Peyer's patch (tissue), 4 donors: ENCODE measurements around the gene COL4A1. TPM values are rescaled to one million over a fixed set of nuclear protein-coding genes. Genes with fewer than 3 reads are reported as not detected.
A peak's percentile ranks its signal among the peaks of the same experiment; 100 is the strongest.

Experiments
- DNase-seq, 3 donors: peaks; one replicate each; pipeline ENCODE4 v3.0.0-alpha.2; 2017 to 2019
- H3K27ac ChIP-seq, 4 donors: fragments of 200-600 bp; sonication (generic); one replicate each; pipeline ENCODE4 v1.5.1; 2016 to 2019
- H3K27me3 ChIP-seq, 2 donors: fragments of 200-600 bp; sonication (generic); one replicate each; pipeline ENCODE4 v1.5.1; 2019
- H3K36me3 ChIP-seq, 3 donors: fragments of 200-600 bp; sonication (generic); one replicate each; pipeline ENCODE4 v1.5.1; 2016 to 2019
- H3K4me1 ChIP-seq, 4 donors: fragments of 200-600 bp; sonication (generic); one replicate each; pipeline ENCODE4 v1.5.1; 2016 to 2019
- H3K4me3 ChIP-seq, 4 donors: fragments of 200-600 bp; sonication (generic); 1 replicate in 3 of 4; 2 replicates in 1 of 4; pipeline ENCODE4 v1.5.1; 2016 to 2019; ENCODE audit warnings: mild to moderate bottlenecking in 1 of 4
- H3K9me3 ChIP-seq, 4 donors: fragments of 200-600 bp; sonication (generic); one replicate each; pipeline ENCODE4 v1.5.1; 2016 to 2019; ENCODE audit warnings: mild to moderate bottlenecking in 1 of 4
- POLR2A ChIP-seq, 2 donors: fragments of 450-650 bp; IDR thresholded peaks; one replicate each; pipeline ENCODE4 v1.5.1; 2017; ENCODE audit warnings: antibody characterized with exemption in 2 of 2, mild to moderate bottlenecking in 2 of 2, moderate library complexity in 2 of 2
- total RNA-seq, 4 donors: library from RNA; depleted of rRNA; stranded (reverse); fragments of >200 nt; gene quantifications; one replicate each; pipeline ENCODE4 v1.1.0, GENCODE V29; 2016
- TF ChIP-seq, protein P1 (sequence below), 6 experiments: fragments of 450-650 bp in 4 of 6; fragments of 200-600 bp in 2 of 6; sonication (generic) in 1 of 6; IDR thresholded peaks; one replicate each; pipeline ENCODE4 v1.5.1; 2017 to 2019; ENCODE audit warnings: antibody characterized with exemption in 6 of 6, mild to moderate bottlenecking in 3 of 6, moderate library complexity in 1 of 6

The COL4A1 gene
- total RNA-seq, 4 donors from 2014 or later: 28.0 to 69.3 (median 36.3) TPM

DNA sequence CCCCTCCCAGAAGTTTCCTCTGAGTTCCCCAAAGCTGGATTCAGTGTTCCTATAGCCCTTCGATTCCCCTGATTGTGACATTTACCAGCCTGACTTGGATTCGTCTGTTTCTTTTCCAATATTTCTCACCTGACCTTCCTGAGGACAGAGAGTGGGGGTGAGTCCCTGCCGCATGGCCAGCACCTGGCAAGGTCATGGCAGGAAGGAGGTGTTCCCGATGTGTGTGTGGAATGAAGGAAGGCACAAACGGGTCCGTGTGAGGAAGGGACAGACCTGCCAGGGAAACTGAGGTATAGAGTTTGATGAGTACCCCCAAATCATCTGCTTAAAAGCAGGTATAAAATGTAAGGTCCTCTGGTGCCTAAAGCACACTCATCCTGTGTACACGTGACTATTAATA is 3.3 kb downstream of the COL4A1 start:
- H3K36me3 ChIP-seq: no peaks in the 10 kb centered on the region
- no peaks in the 10 kb centered on the region for H3K27me3 ChIP-seq
- DNase-seq: no peak
- peak overlapping the region in 3 of 4 donors; percentile 25 to 95 (median 34) for H3K27ac ChIP-seq
- H3K4me3 ChIP-seq: no peak overlapping the region
- no peaks in the 10 kb centered on the region for H3K9me3 ChIP-seq
- TF ChIP-seq POLR2A (IDR thresholded peaks at IDR 0.05): no peak
- TF ChIP-seq, protein P1, sequence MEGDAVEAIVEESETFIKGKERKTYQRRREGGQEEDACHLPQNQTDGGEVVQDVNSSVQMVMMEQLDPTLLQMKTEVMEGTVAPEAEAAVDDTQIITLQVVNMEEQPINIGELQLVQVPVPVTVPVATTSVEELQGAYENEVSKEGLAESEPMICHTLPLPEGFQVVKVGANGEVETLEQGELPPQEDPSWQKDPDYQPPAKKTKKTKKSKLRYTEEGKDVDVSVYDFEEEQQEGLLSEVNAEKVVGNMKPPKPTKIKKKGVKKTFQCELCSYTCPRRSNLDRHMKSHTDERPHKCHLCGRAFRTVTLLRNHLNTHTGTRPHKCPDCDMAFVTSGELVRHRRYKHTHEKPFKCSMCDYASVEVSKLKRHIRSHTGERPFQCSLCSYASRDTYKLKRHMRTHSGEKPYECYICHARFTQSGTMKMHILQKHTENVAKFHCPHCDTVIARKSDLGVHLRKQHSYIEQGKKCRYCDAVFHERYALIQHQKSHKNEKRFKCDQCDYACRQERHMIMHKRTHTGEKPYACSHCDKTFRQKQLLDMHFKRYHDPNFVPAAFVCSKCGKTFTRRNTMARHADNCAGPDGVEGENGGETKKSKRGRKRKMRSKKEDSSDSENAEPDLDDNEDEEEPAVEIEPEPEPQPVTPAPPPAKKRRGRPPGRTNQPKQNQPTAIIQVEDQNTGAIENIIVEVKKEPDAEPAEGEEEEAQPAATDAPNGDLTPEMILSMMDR (IDR thresholded peaks at IDR 0.05): no peak
- H3K4me1 ChIP-seq: peaks cover 0 to 34% (median 0%) of the 10 kb centered on the region in 4 donors

DNA sequence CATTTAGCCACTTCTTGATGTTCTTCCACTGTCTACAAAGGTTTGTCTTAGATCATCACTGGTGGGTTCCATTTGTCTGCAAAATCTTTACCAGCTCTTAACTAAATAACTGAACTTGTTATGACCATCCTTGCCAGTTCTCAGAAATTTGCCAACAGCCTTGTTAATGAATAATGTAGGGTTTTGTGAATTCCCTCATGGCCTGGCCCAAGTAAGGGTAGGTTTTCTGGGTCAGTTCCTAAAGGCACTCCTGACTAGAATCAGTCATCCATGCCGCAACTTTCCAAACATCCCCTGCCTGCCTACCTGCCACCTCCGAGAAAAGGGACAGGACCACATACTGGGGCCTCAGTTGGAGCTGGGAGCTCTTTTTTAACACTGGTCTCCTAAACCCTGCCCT is 4.0 kb downstream of the COL4A1 start:
- Histone ChIP-seq H3K4me1 (peaks cover 0 to 36% (median 0%) of the 10 kb centered on the region in 4 donors), H3K27ac (peak overlapping the region in 2 of 4 donors; percentile 34 to 95), H3K36me3 (no peaks in the 10 kb centered on the region), H3K4me3 (no peak overlapping the region), H3K27me3 (no peaks in the 10 kb centered on the region), H3K9me3 (no peaks in the 10 kb centered on the region)
- TF ChIP-seq, protein P1 (IDR thresholded peaks at IDR 0.05): no peak
- TF ChIP-seq POLR2A (IDR thresholded peaks at IDR 0.05): no peak
- no peak for DNase-seq

DNA sequence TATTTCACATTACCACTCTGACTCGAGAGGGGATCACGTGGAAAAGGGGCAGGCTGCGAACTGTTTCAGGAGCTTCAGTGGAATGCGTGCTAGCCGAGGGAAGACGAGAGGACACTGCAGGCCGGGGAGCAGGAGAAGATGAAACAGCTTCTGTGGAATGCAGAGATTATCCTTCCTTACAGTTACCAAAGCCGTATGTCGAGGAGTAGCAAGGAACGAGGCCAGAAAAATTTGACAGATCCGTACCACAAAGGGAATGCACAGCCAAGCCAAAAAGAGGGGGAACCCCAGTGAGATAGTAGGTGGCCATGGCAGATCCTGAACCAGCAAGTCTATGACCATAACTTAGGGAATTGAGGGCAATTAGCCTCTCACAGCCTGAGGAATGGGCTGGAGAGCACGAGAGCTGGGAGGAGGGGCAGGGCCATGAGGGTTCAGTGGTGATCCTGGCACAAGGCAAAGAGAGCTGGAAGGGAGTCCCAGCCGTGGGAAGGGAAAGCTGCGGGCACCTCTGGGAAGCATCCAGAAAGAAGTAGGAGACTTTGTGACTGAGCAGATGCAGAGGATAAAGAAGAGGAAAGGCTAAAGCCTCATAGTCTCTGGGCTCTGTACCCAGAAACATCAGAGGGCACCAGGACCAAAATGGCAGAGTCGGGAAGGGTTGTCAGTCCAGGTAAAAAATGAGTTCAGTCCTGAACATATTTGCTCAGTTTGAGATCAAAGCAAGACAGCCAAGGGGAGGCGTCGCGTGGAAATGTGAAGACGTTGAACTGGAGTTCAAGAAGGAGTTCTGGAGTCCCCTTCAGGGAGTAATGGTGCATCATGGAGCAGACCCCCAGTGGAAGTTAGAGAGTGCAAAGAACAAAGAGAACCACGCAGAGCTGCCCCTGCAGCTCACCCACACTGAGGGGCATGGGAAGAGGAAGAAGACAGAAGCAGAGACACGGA is 5.1 kb downstream of the COL4A1 start:
- DNase-seq: peak in 1 of 3 donors; percentile 42
- no peak for TF ChIP-seq POLR2A (IDR thresholded peaks at IDR 0.05)
- TF ChIP-seq, protein P1 (IDR thresholded peaks at IDR 0.05): no peak
- Histone ChIP-seq H3K4me1 (peaks cover 0 to 36% (median 0%) of the 10 kb centered on the region in 4 donors), H3K27me3 (no peaks in the 10 kb centered on the region), H3K4me3 (no peak overlapping the region), H3K36me3 (no peaks in the 10 kb centered on the region), H3K9me3 (no peaks in the 10 kb centered on the region), H3K27ac (peak overlapping the region in 3 of 4 donors; percentile 17 to 95 (median 52))

DNA sequence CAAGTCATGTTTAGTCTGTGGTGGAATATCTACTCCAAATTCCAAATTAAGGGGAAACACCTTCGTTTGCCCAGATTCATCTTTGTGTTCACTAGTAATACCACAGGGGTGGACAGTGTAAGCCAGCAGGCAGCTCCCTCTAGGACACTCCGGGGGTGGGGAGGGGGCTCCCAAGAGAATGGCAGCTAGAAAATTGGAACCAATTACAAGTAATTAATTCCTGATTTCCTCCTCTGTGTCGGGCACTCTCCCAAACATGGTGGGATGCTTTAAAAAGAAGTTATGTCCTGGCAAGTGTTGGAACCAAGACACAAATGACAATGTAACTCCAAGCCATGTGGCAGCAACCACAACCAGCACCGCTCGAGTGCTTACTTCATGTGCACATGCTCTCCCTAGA is 5.9 kb downstream of the COL4A1 start:
- Histone ChIP-seq H3K9me3 (no peaks in the 10 kb centered on the region), H3K4me3 (no peak overlapping the region), H3K27me3 (no peaks in the 10 kb centered on the region), H3K4me1 (peaks cover 0 to 36% (median 0%) of the 10 kb centered on the region in 4 donors), H3K36me3 (no peaks in the 10 kb centered on the region), H3K27ac (peak overlapping the region in 3 of 4 donors; percentile 17 to 95 (median 52))
- TF ChIP-seq, protein P1 (IDR thresholded peaks at IDR 0.05): no peak
- no peak for TF ChIP-seq POLR2A (IDR thresholded peaks at IDR 0.05)
- DNase-seq: peak in 1 of 3 donors; percentile 32

DNA sequence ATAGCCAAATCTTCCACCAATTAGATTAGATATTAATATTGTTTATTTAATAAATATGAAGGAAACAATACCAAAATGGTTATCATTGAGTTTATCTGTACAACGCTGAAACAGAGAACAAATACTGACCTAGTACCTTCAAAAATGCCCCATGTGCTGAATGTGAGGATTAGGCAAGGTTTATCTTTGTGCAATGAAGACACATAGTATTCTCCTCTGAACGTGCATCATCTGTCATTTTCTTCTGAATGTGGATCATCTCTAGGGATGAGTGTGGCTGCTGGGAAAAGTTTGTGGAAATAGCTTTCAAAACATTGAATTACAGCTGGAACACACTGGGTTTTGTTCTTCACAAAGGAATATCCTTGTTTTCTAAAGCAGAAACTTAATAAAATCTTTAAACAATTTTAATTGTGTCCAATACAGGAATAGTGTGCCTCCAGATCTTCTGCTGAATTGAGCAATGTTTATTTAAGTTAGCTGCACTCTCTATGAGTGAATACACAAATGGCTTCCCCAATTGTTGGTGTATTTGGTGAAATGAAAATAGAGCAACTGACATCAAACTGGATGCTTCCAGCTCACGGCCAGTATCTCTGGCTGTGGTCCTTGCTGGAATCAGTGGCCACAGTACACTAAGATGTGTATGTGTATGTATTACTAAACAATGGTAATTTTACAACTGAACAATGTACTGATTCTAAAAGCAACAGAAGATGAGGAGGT is 6.7 kb downstream of the COL4A1 start:
- Histone ChIP-seq H3K4me1 (peaks cover 0 to 36% (median 0%) of the 10 kb centered on the region in 4 donors), H3K9me3 (no peaks in the 10 kb centered on the region), H3K27me3 (no peaks in the 10 kb centered on the region), H3K4me3 (no peak overlapping the region), H3K36me3 (no peaks in the 10 kb centered on the region), H3K27ac (peak overlapping the region in 2 of 4 donors; percentile 52 to 95)
- TF ChIP-seq, protein P1 (IDR thresholded peaks at IDR 0.05): no peak
- TF ChIP-seq POLR2A (IDR thresholded peaks at IDR 0.05): no peak
- no peak for DNase-seq
